HCT116 (cell line): ENCODE measurements around the gene HBG2. TPM values are rescaled to one million over a fixed set of nuclear protein-coding genes. Genes with fewer than 3 reads are reported as not detected.

Source experiments
- ATAC-seq: fragments of 200-7000 bp; cut with Tn5 transposase; 2 replicates; pipeline ENCODE4 v1.9.1; 2020; ENCODE audit warnings: mild to moderate bottlenecking, moderate library complexity
- BruUV-seq: library from RNA; stranded (reverse); fragments of 400-500 nt; replicated peaks from 2 replicates; lab custom pipeline; 2021; lab: Mats Ljungman, UMichigan
- CTCF ChIA-PET: fragments of 300-600 bp; sonication (Branson Sonifier 250); formaldehyde crosslinking; loops from one replicate; lab custom pipeline; 2021; ENCODE audit warnings: antibody characterized with exemption; lab: Charles Lee
- POLR2A ChIA-PET: fragments of 300-600, 350-600 bp; sonication (Branson Sonifier 250); formaldehyde crosslinking; loops from one replicate; lab custom pipeline; 2021; ENCODE audit warnings: antibody characterized with exemption; lab: Charles Lee
- RAD21 ChIA-PET, 2 experiments: fragments of 300-600 bp; sonication (Branson Sonifier 250); formaldehyde crosslinking; loops; one replicate each; lab custom pipeline; 2023; ENCODE audit warnings: low total read pairs in 2 of 2; ENCODE audit not compliant: uncharacterized antibody in 2 of 2, unreplicated experiment in 2 of 2, low non-redundant PET in 1 of 2; lab: Charles Lee
- DNase-seq: peaks from one replicate; pipeline ENCODE4 v3.0.0-alpha.2; 2010; ENCODE audit warnings: low read depth, low spot score
- H2AFZ ChIP-seq: fragments of 200-600 bp; shearing (Covaris generic), sonication (generic); 2 replicates; pipeline ENCODE4 v1.6.1; 2017; ENCODE audit warnings: low read depth, mixed run types, mixed read lengths, antibody characterized with exemption, low read length; ENCODE audit not compliant: poor library complexity, severe bottlenecking
- H3K27ac ChIP-seq: 2 replicates; pipeline ENCODE4 v1.5.1; 2012; ENCODE audit warnings: low read depth, low read length
- H3K27me3 ChIP-seq: fragments of 200-600 bp; sonication (generic); 2 replicates; pipeline ENCODE4 v1.6.1; 2016; ENCODE audit warnings: mixed run types, low read length, mixed read lengths; ENCODE audit not compliant: insufficient read depth
- H3K36me3 ChIP-seq, 2 experiments: fragments of 200-500 bp in 1 of 2; fragments of 200-600 bp in 1 of 2; sonication (Bioruptor generic) in 1 of 2; sonication (generic) in 1 of 2; 2 replicates each; pipeline versions ENCODE4 v1.5.1 to v1.6.1; 2014 to 2016; ENCODE audit warnings: low read length in 2 of 2, inconsistent platforms in 1 of 2, mixed read lengths in 1 of 2, mixed run types in 1 of 2; ENCODE audit not compliant: insufficient read depth in 2 of 2, control insufficient read depth in 1 of 2
- H3K4me1 ChIP-seq, 2 experiments: fragments of 200-600 bp in 1 of 2; sonication (generic) in 1 of 2; 2 replicates each; pipeline versions ENCODE4 v1.5.1 to v1.6.1; 2012 to 2017; ENCODE audit warnings: low read length in 2 of 2, inconsistent platforms in 1 of 2, mild to moderate bottlenecking in 1 of 2, mixed read lengths in 1 of 2, mixed run types in 1 of 2, moderate library complexity in 1 of 2; ENCODE audit not compliant: insufficient read depth in 2 of 2, control insufficient read depth in 1 of 2
- H3K4me2 ChIP-seq: fragments of 200-600 bp; sonication (generic); 2 replicates; pipeline ENCODE4 v1.6.1; 2017; ENCODE audit warnings: mixed run types, low read length, mixed read lengths
- H3K4me3 ChIP-seq, 2 experiments: fragments of 200-600 bp in 1 of 2; sonication (generic) in 1 of 2; replicated peaks in 1 of 2; 2 replicates each; pipeline ENCODE4 v1.5.1; 2011 to 2016; ENCODE audit warnings: low read length in 2 of 2, control low read depth in 1 of 2, low read depth in 1 of 2, mild to moderate bottlenecking in 1 of 2, mixed read lengths in 1 of 2, mixed run types in 1 of 2
- H3K79me2 ChIP-seq: fragments of 200-600 bp; sonication (generic); 2 replicates; pipeline ENCODE4 v1.6.1; 2017; ENCODE audit warnings: mild to moderate bottlenecking, mixed run types, low read length, moderate library complexity, mixed read lengths; ENCODE audit not compliant: insufficient read depth
- H3K9ac ChIP-seq: fragments of 200-600 bp; sonication (generic); 2 replicates; pipeline ENCODE4 v1.6.1; 2016; ENCODE audit warnings: low read length, mixed read lengths
- H3K9me2 ChIP-seq: fragments of 200-600 bp; sonication (generic), shearing (Covaris generic); 2 replicates; pipeline ENCODE4 v1.6.1; 2017; ENCODE audit warnings: mixed run types, mild to moderate bottlenecking, moderate library complexity; ENCODE audit not compliant: insufficient read depth
- H3K9me3 ChIP-seq, 2 experiments: fragments of 200-500 bp in 1 of 2; fragments of 200-600 bp in 1 of 2; sonication (Bioruptor generic) in 1 of 2; sonication (generic) in 1 of 2; 2 replicates each; pipeline ENCODE4 v1.6.1; 2014 to 2017; ENCODE audit warnings: low read length in 2 of 2, mixed read lengths in 2 of 2, inconsistent platforms in 1 of 2, low read depth in 1 of 2, mild to moderate bottlenecking in 1 of 2, mixed run types in 1 of 2, moderate library complexity in 1 of 2; ENCODE audit not compliant: control insufficient read depth in 1 of 2, insufficient read depth in 1 of 2
- H4K20me1 ChIP-seq: fragments of 200-600 bp; sonication (generic), shearing (Covaris generic); 2 replicates; pipeline ENCODE4 v1.6.1; 2017; ENCODE audit warnings: mixed run types, mild to moderate bottlenecking, moderate library complexity; ENCODE audit not compliant: insufficient read depth
- CBX3 ChIP-seq: IDR thresholded peaks from 2 replicates; pipeline ENCODE4 v1.6.1; 2012; ENCODE audit warnings: low read depth
- CEBPB ChIP-seq: IDR thresholded peaks from 2 replicates; pipeline ENCODE4 v1.6.1; 2012; ENCODE audit warnings: low read depth
- EGR1 ChIP-seq: IDR thresholded peaks from 2 replicates; pipeline ENCODE4 v1.6.1; 2012; ENCODE audit warnings: low read depth
- ELF1 ChIP-seq: IDR thresholded peaks from 2 replicates; pipeline ENCODE4 v1.6.1; 2012; ENCODE audit warnings: low read depth, borderline replicate concordance
- EZH2 ChIP-seq: fragments of 200-600 bp; sonication (generic); IDR thresholded peaks from 2 replicates; pipeline ENCODE4 v1.6.1; 2017; ENCODE audit warnings: antibody characterized with exemption, mixed run types
- FOSL1 ChIP-seq: IDR thresholded peaks from 2 replicates; pipeline ENCODE4 v1.6.1; 2012; ENCODE audit warnings: low read depth
- JUND ChIP-seq: IDR thresholded peaks from 2 replicates; pipeline ENCODE4 v1.6.1; 2012
- POLR2A ChIP-seq: IDR thresholded peaks from 2 replicates; pipeline ENCODE4 v1.7.0; 2011; ENCODE audit warnings: borderline replicate concordance; ENCODE audit not compliant: insufficient read depth, insufficient read length; ENCODE audit errors: extremely low read depth
- POLR2AphosphoS5 ChIP-seq: IDR thresholded peaks from 2 replicates; pipeline ENCODE4 v1.6.1; 2011; ENCODE audit warnings: mild to moderate bottlenecking, low read depth, low read length, moderate library complexity
- RAD21 ChIP-seq: IDR thresholded peaks from 2 replicates; pipeline ENCODE4 v1.6.1; 2012; ENCODE audit warnings: low read depth, mild to moderate bottlenecking
- REST ChIP-seq: IDR thresholded peaks from 2 replicates; pipeline ENCODE4 v1.6.1; 2012; ENCODE audit warnings: low read depth
- SIN3A ChIP-seq: IDR thresholded peaks from 2 replicates; pipeline ENCODE4 v1.6.1; 2012; ENCODE audit warnings: low read depth
- SP1 ChIP-seq: IDR thresholded peaks from 2 replicates; pipeline ENCODE4 v1.6.1; 2012; ENCODE audit warnings: low read depth
- SRF ChIP-seq: IDR thresholded peaks from 2 replicates; pipeline ENCODE4 v1.6.1; 2012; ENCODE audit warnings: low read depth
- YY1 ChIP-seq: IDR thresholded peaks from 2 replicates; pipeline ENCODE4 v1.6.1; 2011; ENCODE audit warnings: low read length, low read depth, moderate library complexity, mild to moderate bottlenecking; ENCODE audit not compliant: insufficient replicate concordance; ENCODE audit errors: extremely low read depth
- ZFX ChIP-seq: fragments of 450-650 bp; IDR thresholded peaks from 2 replicates; pipeline ENCODE4 v1.6.1; 2017
- ZNF274 ChIP-seq: fragments of 200-500 bp; sonication (Bioruptor generic); IDR thresholded peaks from 2 replicates; pipeline ENCODE4 v1.6.1; 2014; ENCODE audit warnings: mild to moderate bottlenecking, low read depth, low read length, inconsistent platforms
- intact Hi-C: fragments of 100-400 bp; cut with micrococcal nuclease; formaldehyde crosslinking; loops from 2 replicates; pipeline ENCODE4 v1.10.0; 2022
- total RNA-seq: library from RNA; stranded (reverse); gene quantifications from one replicate; pipeline ENCODE4 v1.2.1, GENCODE V29; 2021; ENCODE audit not compliant: unreplicated experiment
- TF ChIP-seq, protein P1 (sequence below): IDR thresholded peaks from 2 replicates; pipeline ENCODE4 v1.6.1; 2012

Gene HBG2
- total RNA-seq, 1 experiment from 2014 or later, result 48.1 TPM

- intact Hi-C loops, result no loop called here
- no peaks in the 10 kb centered on the region for H3K9me2 ChIP-seq
- ChIA-PET POLR2A (no interaction called here), CTCF (no interaction called here)
- no peaks in the 10 kb centered on the region for H3K79me2 ChIP-seq
- H3K9ac ChIP-seq, result no peak overlapping the region
- H3K4me1 ChIP-seq, result no peaks in the 10 kb centered on the region
- no peak overlapping the region for H3K27ac ChIP-seq
- H3K36me3 ChIP-seq, result no peaks in the 10 kb centered on the region
- no peaks in the 10 kb centered on the region for H3K9me3 ChIP-seq
- TF ChIP-seq, protein P1, sequence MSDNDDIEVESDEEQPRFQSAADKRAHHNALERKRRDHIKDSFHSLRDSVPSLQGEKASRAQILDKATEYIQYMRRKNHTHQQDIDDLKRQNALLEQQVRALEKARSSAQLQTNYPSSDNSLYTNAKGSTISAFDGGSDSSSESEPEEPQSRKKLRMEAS, result no peak
- TF ChIP-seq POLR2A (no peak), RAD21 (no peak), ZFX (no peak), YY1 (no peak), FOSL1 (no peak), EZH2 (no peak)
- TF ChIP-seq, all 23 proteins: peak for 0
- H3K4me2 ChIP-seq, result no peak overlapping the region
- no TSS peak for BruUV-seq
- no peak for DNase-seq
- no peak overlapping the region for H3K4me3 ChIP-seq
- no peak for ATAC-seq
- H4K20me1 ChIP-seq, result no peaks in the 10 kb centered on the region
- RAD21 ChIA-PET, result no interaction called here
- peaks cover 4% of the 10 kb centered on the region; the same call in 1 of the 2 replicates for H3K27me3 ChIP-seq
- no peak overlapping the region for H2AFZ ChIP-seq
These were observed 25.2 kb downstream of the HBG2 start for GRCh38 chr11:5229356-5229755.

GRCh38 chr11:5228124-5228523 lies 26.5 kb downstream of the HBG2 start:
- ChIA-PET POLR2A (no interaction called here), RAD21 (no interaction called here), CTCF (no interaction called here)
- Histone ChIP-seq H3K4me3 (no peak overlapping the region), H3K9me3 (no peaks in the 10 kb centered on the region), H4K20me1 (no peaks in the 10 kb centered on the region), H3K36me3 (no peaks in the 10 kb centered on the region), H3K79me2 (no peaks in the 10 kb centered on the region), H3K9ac (no peak overlapping the region), H3K4me2 (no peak overlapping the region), H3K27me3 (no peaks in the 10 kb centered on the region), H3K9me2 (no peaks in the 10 kb centered on the region), H2AFZ (no peak overlapping the region), H3K27ac (no peak overlapping the region), H3K4me1 (no peaks in the 10 kb centered on the region)
- no peak for DNase-seq
- TF ChIP-seq EZH2 (no peak), POLR2AphosphoS5 (no peak), JUND (no peak), ELF1 (no peak), ZFX (no peak), SIN3A (no peak), REST (no peak), ZNF274 (no peak), RAD21 (no peak), EGR1 (no peak), POLR2A (no peak), SP1 (no peak), CBX3 (no peak), CEBPB (no peak), YY1 (no peak), SRF (no peak), FOSL1 (no peak)
- no peak for ATAC-seq
- no TSS peak for BruUV-seq
- intact Hi-C loops, result no loop called here
